HG03460 (cell line): ENCODE measurements around the gene PRTN3.
"Not testable (repeated sequence)": the region's sequence is repeated elsewhere in the genome, so short reads cannot be mapped to it uniquely, and the experiment has no call there.

ENCODE experiments used
- ATAC-seq: cut with Tn5 transposase; IDR thresholded peaks from one replicate; pipeline ENCODE4 v1.9.1; 2021; ENCODE audit not compliant: unreplicated experiment

PRTN3 gene

GRCh38 chr19:814152-815078 lies 26.4 kb upstream of the PRTN3 start:
- ATAC-seq, result no peak

- no peak for ATAC-seq
These were observed 25.6 kb upstream of the PRTN3 start for GRCh38 chr19:815079-815774.

GRCh38 chr19:815775-816499 lies 24.9 kb upstream of the PRTN3 start:
- ATAC-seq, result no peak

GRCh38 chr19:816500-816857 lies 24.3 kb upstream of the PRTN3 start:
- no peak for ATAC-seq

GRCh38 chr19:820212-820611 lies 20.6 kb upstream of the PRTN3 start:
- ATAC-seq, result not testable (repeated sequence)

DNA sequence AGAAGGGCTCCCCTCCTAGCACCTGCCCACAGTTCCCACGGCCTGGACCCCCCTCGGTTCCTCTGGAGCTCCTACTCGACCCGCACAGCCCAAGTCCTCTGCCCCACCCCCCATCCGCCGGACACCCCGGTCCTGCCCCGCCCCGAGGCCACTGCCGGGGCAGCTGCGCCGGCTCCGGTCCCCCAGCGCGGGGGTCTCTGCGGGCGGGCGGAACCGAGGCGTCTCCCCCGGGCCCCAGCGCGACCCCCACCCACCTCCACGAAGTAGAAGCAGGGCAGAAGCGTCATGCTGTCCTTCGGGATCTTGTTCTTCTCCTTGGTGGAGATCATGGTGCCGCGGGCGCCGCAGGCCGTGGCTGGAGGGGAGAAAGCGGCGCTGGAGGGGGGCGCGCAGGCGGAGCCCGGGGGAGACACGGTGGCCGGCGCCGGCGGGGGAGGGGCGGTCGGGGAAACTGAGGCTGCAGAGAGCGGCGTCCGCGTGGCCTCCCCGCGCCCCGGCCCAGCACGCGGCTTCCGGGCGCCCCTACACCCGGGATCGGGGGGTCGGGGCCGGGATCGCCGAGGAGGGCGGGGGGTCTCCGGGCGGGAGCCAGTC lies 19.5 kb upstream of the PRTN3 start:
- ATAC-seq, result no peak

DNA sequence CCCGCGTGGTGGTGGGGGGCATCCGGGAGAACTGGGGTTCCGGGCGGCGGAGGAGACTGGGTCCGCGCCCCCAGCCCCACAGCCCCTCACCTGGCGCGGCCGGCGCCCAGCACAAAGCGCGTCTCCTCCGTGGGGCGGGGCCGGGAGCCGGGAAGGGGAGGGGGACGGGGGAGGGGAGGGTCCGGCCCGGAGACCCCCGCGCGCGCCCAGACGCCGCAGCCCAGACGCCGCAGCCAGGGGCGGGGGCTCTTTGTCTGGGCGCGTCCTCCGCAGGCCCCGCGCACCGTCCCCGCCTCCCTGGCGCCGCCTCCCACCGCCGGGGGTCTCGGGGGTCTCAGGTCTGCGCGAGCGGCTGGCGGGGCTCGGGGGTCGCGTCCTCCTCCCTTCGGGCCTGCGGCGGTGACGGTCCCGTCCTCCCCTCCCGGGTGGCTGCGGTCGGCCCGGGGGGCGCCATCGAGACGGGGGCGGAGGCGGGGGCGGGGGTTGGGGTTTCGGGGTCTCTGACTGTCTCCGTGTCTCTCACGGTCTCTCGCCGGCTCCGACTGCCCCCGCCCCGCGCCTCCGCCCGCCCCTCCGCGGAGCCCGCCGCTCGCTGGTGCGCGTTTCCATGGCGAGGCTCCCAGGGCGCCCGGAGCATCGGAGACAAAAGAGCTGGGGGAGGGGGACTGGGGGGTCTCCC lies 18.8 kb upstream of the PRTN3 start, which contains the start of gene PLPPR3:
Gene PLPPR3 (minus strand): TSS at position 131 of the 679 bp plus-strand sequence. CDS start 396 bp downstream, outside the sequence.
- no peak for ATAC-seq

- ATAC-seq, result no peak
These were observed 17.2 kb upstream of the PRTN3 start for GRCh38 chr19:823565-824121.

DNA sequence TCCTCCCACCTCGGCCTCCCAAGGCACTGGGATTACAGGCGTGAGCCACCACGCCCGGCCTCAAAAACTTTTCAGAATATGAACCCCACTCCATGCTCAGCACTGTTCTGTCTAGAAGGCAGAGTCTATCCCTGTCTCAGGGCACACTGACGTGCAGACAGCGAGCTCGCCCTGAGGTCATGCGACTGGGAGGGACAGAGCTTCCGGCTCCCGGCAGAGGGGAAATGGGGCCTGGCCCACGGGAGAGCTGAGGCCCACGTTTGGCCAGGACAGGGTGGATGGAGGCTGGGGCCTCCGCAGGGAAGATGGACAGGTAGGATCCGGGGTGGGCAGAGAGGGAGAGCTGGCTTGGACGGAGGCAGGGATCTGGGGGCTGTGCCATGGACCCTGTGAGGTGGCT lies 15.9 kb upstream of the PRTN3 start:
- no peak for ATAC-seq

DNA sequence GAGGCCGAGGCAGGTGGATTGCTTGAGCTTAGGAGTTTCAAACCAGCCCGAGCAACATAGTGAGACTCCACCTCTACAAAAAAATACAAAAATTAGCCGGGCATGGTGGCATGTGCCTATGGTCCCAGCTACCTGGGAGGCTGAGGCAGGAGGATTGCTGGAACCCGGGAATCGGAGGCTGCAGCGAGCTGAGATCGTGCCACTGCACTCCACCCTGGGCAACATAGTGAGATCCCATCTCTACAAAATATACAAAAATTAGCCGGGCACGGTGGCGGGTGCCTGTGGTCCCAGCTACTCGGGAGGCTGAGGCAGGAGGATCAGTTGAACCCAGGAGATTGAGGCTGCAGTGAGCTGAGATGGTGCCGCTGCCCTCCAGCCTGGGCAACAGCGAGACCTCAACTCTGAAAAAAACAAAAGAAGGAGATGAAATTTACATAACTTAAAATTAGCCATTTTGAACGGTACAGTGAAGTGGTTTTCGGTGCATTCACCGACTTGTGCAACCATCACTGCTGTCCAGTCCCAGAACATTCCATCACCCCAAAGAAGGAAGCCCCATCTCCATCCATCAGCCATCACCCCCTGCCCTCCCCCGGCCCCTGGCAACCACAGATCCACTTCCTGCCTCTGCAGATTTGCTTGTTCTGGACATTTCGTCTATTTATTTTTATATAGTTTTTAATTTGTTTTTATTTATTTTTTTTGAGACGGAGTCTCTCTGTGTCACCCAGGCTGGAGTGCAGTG lies 14.7 kb upstream of the PRTN3 start:
- no peak for ATAC-seq

- no peak for ATAC-seq
These were observed 13.5 kb upstream of the PRTN3 start for GRCh38 chr19:827314-827709.

DNA sequence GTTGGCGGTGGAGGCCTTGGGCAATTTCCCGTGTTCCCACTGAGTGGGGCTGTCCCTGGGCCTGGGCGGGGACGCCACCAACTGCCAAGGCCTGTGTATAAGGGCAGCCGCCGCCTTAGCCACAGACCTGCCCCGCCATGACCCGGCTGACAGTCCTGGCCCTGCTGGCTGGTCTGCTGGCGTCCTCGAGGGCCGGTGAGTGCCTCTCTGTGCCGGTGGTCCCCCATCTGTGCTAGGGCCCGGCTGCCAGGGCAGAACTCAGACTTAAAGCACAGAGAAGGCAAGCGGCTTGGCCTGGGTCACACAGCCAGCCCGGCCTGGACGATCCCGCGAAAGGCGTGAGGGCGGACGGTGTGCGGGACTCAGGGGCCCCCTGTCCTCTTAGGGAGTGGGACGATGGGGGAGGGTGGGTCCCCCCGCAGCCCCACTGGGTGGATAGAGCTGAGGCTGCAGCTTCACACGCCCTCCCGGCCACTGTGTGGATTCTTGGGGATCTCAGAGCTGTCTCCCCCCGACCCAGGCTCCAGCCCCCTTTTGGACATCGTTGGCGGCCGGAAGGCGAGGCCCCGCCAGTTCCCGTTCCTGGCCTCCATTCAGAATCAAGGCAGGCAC lies 13.0 kb upstream of the PRTN3 start, which contains the start of gene AZU1:
Gene AZU1 (plus strand): TSS at position 128 of the 612 bp plus-strand sequence. CDS start 10 bp downstream, at position 138.
- no peak for ATAC-seq

DNA sequence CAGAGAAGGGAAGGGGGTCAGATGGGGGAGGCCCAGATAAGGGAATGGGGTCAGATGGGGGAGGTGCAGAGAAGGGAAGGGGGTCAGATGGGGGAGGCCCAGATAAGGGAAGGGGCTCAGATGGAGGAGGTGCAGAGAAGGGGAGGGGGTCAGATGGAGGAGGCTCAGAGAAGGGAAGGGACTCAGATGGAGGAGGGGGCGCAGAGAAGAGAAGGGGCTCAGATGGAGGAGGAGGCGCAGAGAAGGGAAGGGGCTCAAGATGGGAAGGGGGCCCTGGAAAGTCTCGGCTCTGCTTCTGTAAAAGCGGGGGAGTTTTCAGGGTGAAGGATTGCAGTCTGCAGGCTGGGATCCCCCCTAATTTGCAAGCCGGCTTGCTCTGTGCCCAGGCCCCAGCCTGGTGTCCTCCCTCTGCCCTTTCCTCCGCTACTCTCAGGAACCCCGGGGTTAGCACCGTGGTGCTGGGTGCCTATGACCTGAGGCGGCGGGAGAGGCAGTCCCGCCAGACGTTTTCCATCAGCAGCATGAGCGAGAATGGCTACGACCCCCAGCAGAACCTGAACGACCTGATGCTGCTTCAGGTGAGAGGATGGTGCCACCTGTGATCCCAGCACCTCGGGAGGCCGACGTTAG lies 11.6 kb upstream of the PRTN3 start:
- ATAC-seq, result no peak

- ATAC-seq, result no peak
These were observed 9.1 kb upstream of the PRTN3 start for GRCh38 chr19:831407-832369.

DNA sequence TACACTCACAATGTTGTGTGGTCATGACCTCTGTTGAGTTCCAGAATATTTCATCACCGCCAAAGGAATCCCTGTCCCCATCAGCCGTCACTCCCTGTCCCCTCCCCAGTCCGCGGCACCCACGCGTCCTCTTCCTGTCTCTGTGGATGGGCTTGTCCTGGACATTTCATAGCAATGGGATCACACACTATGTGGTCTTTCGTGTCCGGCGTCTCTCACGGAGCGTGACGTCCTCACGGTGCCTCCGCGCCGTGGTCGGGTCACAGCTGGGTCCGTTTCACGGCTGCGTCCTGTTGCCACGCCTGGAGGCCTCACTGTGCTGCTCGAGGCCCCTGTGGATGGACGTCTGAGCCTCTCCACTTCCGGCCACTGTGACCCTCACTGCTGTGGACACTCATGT lies 6.6 kb upstream of the PRTN3 start:
- no peak for ATAC-seq

DNA sequence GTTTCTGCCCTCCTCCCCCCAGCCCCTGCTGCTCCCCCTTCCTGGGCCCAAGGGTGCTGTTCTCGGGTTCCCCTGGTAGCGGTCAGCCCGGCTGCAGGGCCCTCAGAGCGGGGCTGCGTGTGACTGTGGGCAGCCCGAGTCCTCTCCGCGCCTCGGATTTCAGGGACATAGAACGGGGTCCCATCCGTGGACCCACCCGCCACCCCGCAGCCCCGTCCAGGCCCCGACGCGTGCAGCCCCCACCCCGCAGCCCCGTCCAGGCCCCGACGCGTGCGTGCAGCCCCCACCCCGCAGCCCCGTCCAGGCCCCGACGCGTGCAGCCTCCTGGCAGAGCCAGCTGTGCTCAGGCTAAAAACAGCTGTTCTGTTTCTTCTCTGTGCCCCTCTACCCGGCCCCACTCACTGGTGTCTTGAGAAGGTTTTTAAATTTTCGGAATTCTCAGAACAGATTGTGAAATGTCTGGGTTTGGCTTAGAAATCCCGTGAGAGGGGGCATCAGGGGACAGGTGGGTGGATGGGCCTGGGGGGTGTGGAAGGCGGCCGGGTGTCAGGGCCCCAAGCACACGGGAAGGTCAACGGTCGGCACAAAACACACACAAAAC lies 5.5 kb upstream of the PRTN3 start:
- ATAC-seq, result no peak

GRCh38 chr19:842802-843179 lies 2.0 kb downstream of the PRTN3 start:
- not testable (repeated sequence) for ATAC-seq
